H1 (cell line): ENCODE data around the gene KCTD16. TPM values are rescaled to one million over a fixed set of nuclear protein-coding genes. Genes with fewer than 3 reads are reported as not detected.

ENCODE experiments used
- CTCF ChIA-PET: fragments of 300-600 bp; sonication (Branson Sonifier 250); formaldehyde crosslinking; loops from one replicate; lab custom pipeline; 2021; ENCODE audit not compliant: partially characterized antibody; lab: Charles Lee
- POLR2A ChIA-PET: fragments of 300-600 bp; sonication (Branson Sonifier 250); formaldehyde crosslinking; loops from one replicate; lab custom pipeline; 2021; ENCODE audit warnings: inconsistent platforms; ENCODE audit not compliant: partially characterized antibody; lab: Charles Lee
- DNase-seq, 2 experiments: peaks; one replicate each; pipeline versions ENCODE4 v3.0.0 to v3.0.0-alpha.2; 2010 to 2022; ENCODE audit warnings: low spot score in 2 of 2, low read depth in 1 of 2, mixed read lengths in 1 of 2
- FAIRE-seq: peaks from 2 replicates; lab custom pipeline; 2011; peaks lifted over from hg19 to GRCh38; lab: Jason Lieb, UNC
- H2AFZ ChIP-seq: 2 replicates; pipeline ENCODE4 v1.8.1; 2012; ENCODE audit warnings: low read length, inconsistent platforms
- H2AK5ac ChIP-seq: 2 replicates; pipeline ENCODE4 v1.6.1; 2013; ENCODE audit warnings: low read depth, low read length
- H2BK120ac ChIP-seq: replicated peaks from 2 replicates; pipeline ENCODE3; 2013; ENCODE audit warnings: low read depth, low read length, inconsistent platforms
- H2BK12ac ChIP-seq: 2 replicates; pipeline ENCODE4 v1.6.1; 2013; ENCODE audit warnings: low read depth, low read length
- H2BK15ac ChIP-seq: 2 replicates; pipeline ENCODE4 v1.6.1; 2013; ENCODE audit warnings: low read length
- H2BK20ac ChIP-seq: 2 replicates; pipeline ENCODE4 v1.6.1; 2013; ENCODE audit warnings: low read length
- H2BK5ac ChIP-seq: 2 replicates; pipeline ENCODE4 v1.6.1; 2013; ENCODE audit warnings: low read depth, low read length
- H3K14ac ChIP-seq: 2 replicates; pipeline ENCODE4 v1.6.1; 2013; ENCODE audit warnings: inconsistent platforms; ENCODE audit not compliant: insufficient read length
- H3K18ac ChIP-seq: 2 replicates; pipeline ENCODE4 v1.6.1; 2013; ENCODE audit warnings: low read length; ENCODE audit errors: extremely low read depth
- H3K23ac ChIP-seq: 2 replicates; pipeline ENCODE4 v1.6.1; 2013; ENCODE audit warnings: inconsistent platforms; ENCODE audit not compliant: insufficient read length
- H3K23me2 ChIP-seq: 2 replicates; pipeline ENCODE4 v1.6.1; 2013; ENCODE audit warnings: low read depth, low read length
- H3K27ac ChIP-seq: 2 replicates; pipeline ENCODE4 v1.6.1; 2011; ENCODE audit warnings: low read depth, low read length, inconsistent platforms
- H3K27me3 ChIP-seq, 4 experiments: replicated peaks in 1 of 4; 1 replicate in 1 of 4; 2 replicates in 3 of 4; pipeline versions ENCODE4 v1.6.1 to v1.8.1; 2011 to 2013; ENCODE audit warnings: low read length in 3 of 4, mild to moderate bottlenecking in 3 of 4, inconsistent platforms in 2 of 4, mixed read lengths in 2 of 4, moderate library complexity in 1 of 4; ENCODE audit not compliant: control insufficient read depth in 3 of 4, insufficient read depth in 3 of 4; ENCODE audit errors: extremely low read depth in 1 of 4
- H3K36me3 ChIP-seq, 4 experiments: 2 replicates each; pipeline versions ENCODE4 v1.6.1 to v1.8.1; 2011 to 2013; ENCODE audit warnings: mild to moderate bottlenecking in 4 of 4, low read length in 3 of 4, moderate library complexity in 2 of 4, control low read depth in 1 of 4, inconsistent platforms in 1 of 4; ENCODE audit not compliant: insufficient read depth in 4 of 4, control insufficient read depth in 2 of 4
- H3K4ac ChIP-seq: replicated peaks from 2 replicates; pipeline ENCODE3; 2013; ENCODE audit warnings: low read length, low read depth, mixed read lengths, inconsistent platforms; ENCODE audit not compliant: insufficient read length
- H3K4me1 ChIP-seq, 4 experiments: replicated peaks in 1 of 4; 1 replicate in 1 of 4; 2 replicates in 3 of 4; pipeline versions ENCODE4 v1.6.1 to v1.8.1; 2011 to 2013; ENCODE audit warnings: low read length in 3 of 4, inconsistent platforms in 2 of 4, mixed read lengths in 1 of 4; ENCODE audit not compliant: insufficient read depth in 4 of 4, control insufficient read depth in 3 of 4
- H3K4me2 ChIP-seq, 2 experiments: 2 replicates each; pipeline versions ENCODE4 v1.6.1 to v1.8.1; 2011 to 2013; ENCODE audit warnings: low read depth in 2 of 2, low read length in 2 of 2, control low read depth in 1 of 2, inconsistent platforms in 1 of 2, mild to moderate bottlenecking in 1 of 2; ENCODE audit not compliant: insufficient read depth in 1 of 2
- H3K4me3 ChIP-seq, 4 experiments: fragments of 200-600, 300-600 bp in 1 of 4; sonication (generic), shearing (Covaris generic), sonication (Bioruptor Twin) in 1 of 4; 2 replicates each; pipeline versions ENCODE4 v1.5.1 to v1.8.1; 2011 to 2016; ENCODE audit warnings: low read length in 4 of 4, low read depth in 3 of 4, control low read depth in 2 of 4, inconsistent platforms in 2 of 4, mild to moderate bottlenecking in 2 of 4, mixed read lengths in 1 of 4, moderate library complexity in 1 of 4; ENCODE audit not compliant: insufficient read depth in 2 of 4; ENCODE audit errors: extremely low read depth in 1 of 4
- H3K56ac ChIP-seq: replicated peaks from 2 replicates; pipeline ENCODE3; 2013; ENCODE audit warnings: low read depth, mild to moderate bottlenecking, mixed read lengths, low read length, inconsistent platforms; ENCODE audit not compliant: insufficient read length
- H3K79me1 ChIP-seq: 2 replicates; pipeline ENCODE4 v1.6.1; 2013; ENCODE audit warnings: low read depth, low read length, control low read depth
- H3K79me2 ChIP-seq, 2 experiments: 2 replicates each; pipeline versions ENCODE4 v1.6.1 to v1.8.1; 2012 to 2013; ENCODE audit warnings: low read length in 2 of 2, mild to moderate bottlenecking in 2 of 2, inconsistent platforms in 1 of 2; ENCODE audit not compliant: insufficient read depth in 2 of 2, control insufficient read depth in 1 of 2
- H3K9ac ChIP-seq, 4 experiments: replicated peaks in 1 of 4; 1 replicate in 1 of 4; 2 replicates in 3 of 4; pipeline versions ENCODE4 v1.6.1 to v1.8.1; 2011 to 2013; ENCODE audit warnings: low read depth in 3 of 4, low read length in 3 of 4, control low read depth in 2 of 4, mild to moderate bottlenecking in 2 of 4, moderate library complexity in 2 of 4, inconsistent platforms in 1 of 4; ENCODE audit errors: extremely low read depth in 1 of 4
- H3K9me3 ChIP-seq, 2 experiments: 2 replicates each; pipeline versions ENCODE4 v1.6.1 to v1.8.1; 2012 to 2013; ENCODE audit warnings: mild to moderate bottlenecking in 2 of 2, moderate library complexity in 2 of 2, control low read depth in 1 of 2, inconsistent platforms in 1 of 2, low read depth in 1 of 2, low read length in 1 of 2, mixed read lengths in 1 of 2; ENCODE audit not compliant: insufficient read depth in 2 of 2
- H4K20me1 ChIP-seq, 2 experiments: replicated peaks in 1 of 2; 2 replicates each; pipeline versions ENCODE3 to v1.8.1; 2011 to 2013; ENCODE audit warnings: inconsistent platforms in 2 of 2, low read length in 2 of 2, mild to moderate bottlenecking in 1 of 2; ENCODE audit not compliant: insufficient read depth in 2 of 2, control insufficient read depth in 1 of 2
- H4K5ac ChIP-seq: 2 replicates; pipeline ENCODE4 v1.6.1; 2013; ENCODE audit warnings: low read length, low read depth, mixed read lengths, inconsistent platforms; ENCODE audit not compliant: insufficient read length
- H4K8ac ChIP-seq: 2 replicates; pipeline ENCODE4 v1.8.0; 2013; ENCODE audit warnings: mild to moderate bottlenecking, moderate library complexity, low read length, inconsistent platforms; ENCODE audit not compliant: insufficient read depth; ENCODE audit errors: extremely low read depth
- H4K91ac ChIP-seq: replicated peaks from 2 replicates; pipeline ENCODE3; 2013; ENCODE audit warnings: low read length, mixed read lengths, inconsistent platforms; ENCODE audit not compliant: insufficient read length
- CTCF ChIP-seq, 3 experiments: IDR thresholded peaks; 1 replicate in 2 of 3; 2 replicates in 1 of 3; pipeline versions ENCODE4 v1.5.1 to v1.6.1; 2011; ENCODE audit warnings: low read length in 3 of 3, mild to moderate bottlenecking in 3 of 3, inconsistent platforms in 2 of 3, low read depth in 1 of 3, moderate library complexity in 1 of 3; ENCODE audit not compliant: insufficient read depth in 1 of 3; ENCODE audit errors: control extremely low read depth in 1 of 3
- E2F6 ChIP-seq: IDR thresholded peaks from 2 replicates; pipeline ENCODE4 v1.6.1; 2012; ENCODE audit warnings: inconsistent platforms
- JUND ChIP-seq: IDR thresholded peaks from 2 replicates; pipeline ENCODE4 v1.6.1; 2011; ENCODE audit warnings: mild to moderate bottlenecking, improper control_type of control experiment, low read length
- RAD21 ChIP-seq, 2 experiments: IDR thresholded peaks in 1 of 2; conservative IDR thresholded peaks in 1 of 2; 2 replicates each; pipeline ENCODE4 v1.6.1; 2011; ENCODE audit warnings: low read depth in 2 of 2, low read length in 2 of 2, improper control_type of control experiment in 1 of 2, inconsistent platforms in 1 of 2, mild to moderate bottlenecking in 1 of 2, moderate library complexity in 1 of 2
- WGBS, 2 experiments: shearing (Covaris generic) in 1 of 2; methylation state at CpG; one replicate each; pipeline versions ENCODE4 v1.1.6 to v1.1.7; 2013 to 2015; ENCODE audit warnings: low lambda C conversion rate in 2 of 2, mixed read lengths in 2 of 2, inconsistent platforms in 1 of 2, low coverage in 1 of 2, missing lambda C conversion rate in 1 of 2; ENCODE audit not compliant: insufficient replicate concordance in 2 of 2, insufficient coverage in 1 of 2, insufficient read length in 1 of 2; ENCODE audit errors: extremely low coverage in 1 of 2, missing lambda C conversion rate in 1 of 2; 5-methylcytosine and 5-hydroxymethylcytosine counted together
- polyA plus RNA-seq, 7 experiments: library from polyadenylated mRNA; depleted of rRNA in 3 of 7; stranded (reverse) in 5 of 7; unstranded in 2 of 7; fragments of >200 nt in 5 of 7; fragments of 200-250 nt in 2 of 7; gene quantifications; 1 replicate in 5 of 7; 2 replicates in 1 of 7; 4 replicates in 1 of 7; pipeline versions ENCODE4 v1.2.1 to v1.2.3, GENCODE V29; 2011 to 2013; ENCODE audit warnings: missing spikeins in 2 of 7, mixed read lengths in 2 of 7
- total RNA-seq: library from RNA; stranded (reverse); fragmentation: NEBNext Ultra II Directional; extraction: Animal tissue kit (Norgen Biotek cat#: 25700); gene quantifications from 2 replicates; pipeline ENCODE4 v1.2.1, GENCODE V29; 2021

KCTD16 gene
- total and polyA plus RNA-seq, 2 of the 8 experiments (the other 6 are each of a cell fraction or from before 2014, with no cell fraction given) = 0.03 to 0.24 TPM

- Histone ChIP-seq H3K9ac (no peak overlapping the region), H3K9me3 (no peaks in the 10 kb centered on the region), H2BK5ac (no peak overlapping the region), H4K8ac (no peak overlapping the region), H2AFZ (peak overlapping the region; percentile 53; the same call in 1 of the 2 replicates), H3K36me3 (no peaks in the 10 kb centered on the region), H3K79me1 (no peaks in the 10 kb centered on the region), H4K91ac (no peak overlapping the region), H3K4me3 (no peak overlapping the region), H3K18ac (no peak overlapping the region), H2BK120ac (no peak overlapping the region), H3K27ac (no peak overlapping the region), H2BK15ac (no peak overlapping the region), H3K56ac (no peak overlapping the region), H4K5ac (no peak overlapping the region), H2BK20ac (no peak overlapping the region), H3K4me1 (0 out of 7 replicates have a peak, but pooled peaks cover 0 to 2% (median 0%) of the 10 kb centered on the region in 4 experiments), H3K4ac (no peak overlapping the region), H3K14ac (no peak overlapping the region), H3K79me2 (no peaks in the 10 kb centered on the region), H2BK12ac (no peak overlapping the region), H4K20me1 (no peaks in the 10 kb centered on the region), H3K27me3 (no peaks in the 10 kb centered on the region), H3K4me2 (no peak overlapping the region), H2AK5ac (no peak overlapping the region), H3K23me2 (peaks cover 2% of the 10 kb centered on the region; the same call in 1 of the 2 replicates), H3K23ac (no peak overlapping the region)
- ChIA-PET POLR2A (no interaction called here), CTCF (interaction anchor here (0.6 to 2.9 kb wide), 35 partner anchors 9 to 1139 kb away, joined by 3 to 15 read pairs (median 4); no protein-coding TSS in a partner anchor)
- FAIRE-seq = peak; percentile 71
- peak; percentile 81 to 83 for TF ChIP-seq RAD21 (IDR thresholded peaks at IDR 0.05 in 1 of 2, conservative IDR thresholded peaks at IDR 0.05 in 1 of 2; ENCODE audit: low read depth in 2 of 2, low read length in 2 of 2)
- TF ChIP-seq E2F6 = no peak
- peak in 2 of 3 experiments; percentile 53 to 70; a peak in 3 of 4 replicates for TF ChIP-seq CTCF (IDR thresholded peaks at IDR 0.05; ENCODE audit: control extremely low read depth in 1 of 3, insufficient read depth in 1 of 3, low read depth in 1 of 3, low read length in 3 of 3)
- 0 out of 2 replicates have a peak, but pooled peaks have one; percentile 15 for TF ChIP-seq JUND
- DNase-seq = no peak
- WGBS, 2 experiments = 70% methylated on average over 2 of the region's 2 CpGs; no CpG with 5 or more reads in 1 of the 2 experiments
Observed at GRCh38 chr5:144142139-144142823, 28.4 kb upstream of the KCTD16 start.
